Measurements from ENCODE around the gene SSC5D.

DNA sequence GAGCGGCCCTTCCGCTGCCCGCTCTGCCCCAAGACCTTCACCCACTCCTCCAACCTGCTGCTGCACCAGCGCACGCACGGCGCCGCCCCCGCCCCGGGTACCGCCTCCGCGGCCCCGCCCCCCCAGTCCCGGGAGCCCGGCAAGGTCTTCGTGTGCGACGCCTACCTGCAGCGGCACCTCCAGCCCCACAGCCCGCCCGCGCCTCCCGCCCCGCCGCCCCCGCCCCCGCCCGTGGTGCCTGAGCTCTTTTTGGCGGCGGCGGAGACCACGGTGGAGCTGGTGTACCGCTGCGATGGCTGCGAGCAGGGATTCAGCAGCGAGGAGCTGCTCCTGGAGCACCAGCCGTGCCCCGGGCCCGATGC is 6.5 kb upstream of the SSC5D start:
- TF ChIP-seq, protein P1, sequence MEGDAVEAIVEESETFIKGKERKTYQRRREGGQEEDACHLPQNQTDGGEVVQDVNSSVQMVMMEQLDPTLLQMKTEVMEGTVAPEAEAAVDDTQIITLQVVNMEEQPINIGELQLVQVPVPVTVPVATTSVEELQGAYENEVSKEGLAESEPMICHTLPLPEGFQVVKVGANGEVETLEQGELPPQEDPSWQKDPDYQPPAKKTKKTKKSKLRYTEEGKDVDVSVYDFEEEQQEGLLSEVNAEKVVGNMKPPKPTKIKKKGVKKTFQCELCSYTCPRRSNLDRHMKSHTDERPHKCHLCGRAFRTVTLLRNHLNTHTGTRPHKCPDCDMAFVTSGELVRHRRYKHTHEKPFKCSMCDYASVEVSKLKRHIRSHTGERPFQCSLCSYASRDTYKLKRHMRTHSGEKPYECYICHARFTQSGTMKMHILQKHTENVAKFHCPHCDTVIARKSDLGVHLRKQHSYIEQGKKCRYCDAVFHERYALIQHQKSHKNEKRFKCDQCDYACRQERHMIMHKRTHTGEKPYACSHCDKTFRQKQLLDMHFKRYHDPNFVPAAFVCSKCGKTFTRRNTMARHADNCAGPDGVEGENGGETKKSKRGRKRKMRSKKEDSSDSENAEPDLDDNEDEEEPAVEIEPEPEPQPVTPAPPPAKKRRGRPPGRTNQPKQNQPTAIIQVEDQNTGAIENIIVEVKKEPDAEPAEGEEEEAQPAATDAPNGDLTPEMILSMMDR (IDR thresholded peaks at IDR 0.05; ENCODE audit: low read depth, low read length, missing input control) = no peak
- no peak for TF ChIP-seq EGR1 (IDR thresholded peaks at IDR 0.05; ENCODE audit: low read depth in 2 of 2)
- TF ChIP-seq TAF1 (conservative IDR thresholded peaks at IDR 0.05) = no peak

Data from liver (tissue), 3 donors.